A549 treated with dexamethasone at 1 μM for 4 hours (cell line): ENCODE data around the gene IPCEF1. TPM values are rescaled to one million over a fixed set of nuclear protein-coding genes. Genes with fewer than 3 reads are reported as not detected.

ENCODE experiments used
- total RNA-seq: library from RNA; stranded (reverse); fragments of 200-300 nt; extraction: Qiagen RNA extraction; gene quantifications from 5 replicates; pipeline ENCODE4 v1.2.3, GENCODE V29; 2022

IPCEF1 gene
- 0.07 to 0.24 TPM (median 0.11 TPM) in 5 replicates for total RNA-seq

DNA sequence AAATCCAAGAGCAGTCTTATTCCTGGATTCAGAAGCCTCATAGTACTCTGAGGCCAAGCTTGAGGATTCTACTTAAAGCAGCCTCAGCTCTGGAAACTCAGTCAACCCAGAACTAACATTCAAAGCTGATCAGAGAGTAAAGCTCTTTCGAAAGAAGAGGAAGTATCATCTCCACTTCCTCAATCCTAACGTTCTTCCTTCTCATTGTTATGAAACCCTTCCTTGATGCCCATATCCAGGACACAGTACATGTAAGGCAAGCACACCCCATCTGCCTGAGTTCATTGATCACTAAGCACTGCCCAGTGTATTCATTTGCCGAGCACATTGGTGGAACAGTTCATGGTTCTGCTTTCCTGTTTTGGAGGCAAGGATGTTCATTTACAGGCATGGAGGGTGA, at the start of gene IPCEF1:
IPCEF1 (minus strand) TSS at position 114 of the 400 bp plus-strand sequence. CDS start 90,856 bp downstream, outside the sequence.

Other genes starting within 250 kb of the IPCEF1 start
- 10.2 to 13.0 TPM (median 11.6 TPM) in 5 replicates for gene CNKSR3, start 153.9 kb upstream of the IPCEF1 start, total RNA-seq